Upper lobe of left lung (tissue), 4 donors: ENCODE measurements around the gene ZMYND11.

Source experiments
- EP300 ChIP-seq, 4 donors: sonication (generic); formaldehyde crosslinking; IDR thresholded peaks; one replicate each; pipeline ENCODE4 v1.5.1; 2017; ENCODE audit warnings: antibody characterized with exemption in 4 of 4, control low read depth in 2 of 4
- POLR2A ChIP-seq, 4 donors: fragments of 450-650 bp; IDR thresholded peaks; one replicate each; pipeline ENCODE4 v1.5.1; 2016 to 2017; ENCODE audit warnings: antibody characterized with exemption in 4 of 4, mild to moderate bottlenecking in 2 of 4
- TF ChIP-seq, protein P1 (sequence below), 6 experiments: fragments of 450-650 bp in 4 of 6; fragments of 200-600 bp in 2 of 6; sonication (generic) in 2 of 6; IDR thresholded peaks; one replicate each; pipeline ENCODE4 v1.5.1; 2016 to 2019; ENCODE audit warnings: antibody characterized with exemption in 6 of 6

DNA sequence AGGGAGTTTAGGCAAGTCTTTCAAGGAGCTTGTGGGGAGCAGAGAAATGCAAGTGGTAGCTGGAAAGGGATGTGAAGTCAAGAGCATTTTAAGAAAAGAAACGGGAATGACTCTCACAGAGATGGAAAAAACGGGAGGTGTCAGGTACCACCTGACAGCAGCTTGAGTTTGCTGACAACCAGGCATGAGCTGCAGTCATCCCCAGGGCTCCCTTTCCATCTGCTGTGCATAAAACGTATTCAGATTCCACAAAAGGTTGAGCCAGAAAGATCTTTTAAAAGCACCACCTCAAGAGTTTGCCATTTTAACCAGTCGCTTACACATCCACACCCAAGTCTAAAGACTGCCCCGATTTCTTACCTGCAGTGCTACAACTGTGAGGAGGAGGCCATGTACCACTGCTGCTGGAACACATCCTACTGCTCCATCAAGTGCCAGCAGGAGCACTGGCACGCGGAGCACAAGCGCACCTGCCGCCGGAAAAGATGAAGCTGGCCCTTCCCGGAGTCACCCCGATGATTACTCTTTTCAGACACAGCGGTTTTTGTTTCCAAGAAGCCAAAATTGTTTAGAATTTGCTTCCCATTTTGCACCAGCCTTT lies 116.8 kb downstream of the ZMYND11 start:
- TF ChIP-seq, protein P1, sequence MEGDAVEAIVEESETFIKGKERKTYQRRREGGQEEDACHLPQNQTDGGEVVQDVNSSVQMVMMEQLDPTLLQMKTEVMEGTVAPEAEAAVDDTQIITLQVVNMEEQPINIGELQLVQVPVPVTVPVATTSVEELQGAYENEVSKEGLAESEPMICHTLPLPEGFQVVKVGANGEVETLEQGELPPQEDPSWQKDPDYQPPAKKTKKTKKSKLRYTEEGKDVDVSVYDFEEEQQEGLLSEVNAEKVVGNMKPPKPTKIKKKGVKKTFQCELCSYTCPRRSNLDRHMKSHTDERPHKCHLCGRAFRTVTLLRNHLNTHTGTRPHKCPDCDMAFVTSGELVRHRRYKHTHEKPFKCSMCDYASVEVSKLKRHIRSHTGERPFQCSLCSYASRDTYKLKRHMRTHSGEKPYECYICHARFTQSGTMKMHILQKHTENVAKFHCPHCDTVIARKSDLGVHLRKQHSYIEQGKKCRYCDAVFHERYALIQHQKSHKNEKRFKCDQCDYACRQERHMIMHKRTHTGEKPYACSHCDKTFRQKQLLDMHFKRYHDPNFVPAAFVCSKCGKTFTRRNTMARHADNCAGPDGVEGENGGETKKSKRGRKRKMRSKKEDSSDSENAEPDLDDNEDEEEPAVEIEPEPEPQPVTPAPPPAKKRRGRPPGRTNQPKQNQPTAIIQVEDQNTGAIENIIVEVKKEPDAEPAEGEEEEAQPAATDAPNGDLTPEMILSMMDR (IDR thresholded peaks at IDR 0.05): no peak
- TF ChIP-seq POLR2A (IDR thresholded peaks at IDR 0.05) (no peak), EP300 (IDR thresholded peaks at IDR 0.05) (no peak)
